GM19043 (cell line): ENCODE measurements around the gene OGA.

ENCODE experiments used
- ATAC-seq: cut with Tn5 transposase; IDR thresholded peaks from one replicate; pipeline ENCODE4 v1.9.1; 2021; ENCODE audit warnings: low read depth; ENCODE audit not compliant: unreplicated experiment

The OGA gene

DNA sequence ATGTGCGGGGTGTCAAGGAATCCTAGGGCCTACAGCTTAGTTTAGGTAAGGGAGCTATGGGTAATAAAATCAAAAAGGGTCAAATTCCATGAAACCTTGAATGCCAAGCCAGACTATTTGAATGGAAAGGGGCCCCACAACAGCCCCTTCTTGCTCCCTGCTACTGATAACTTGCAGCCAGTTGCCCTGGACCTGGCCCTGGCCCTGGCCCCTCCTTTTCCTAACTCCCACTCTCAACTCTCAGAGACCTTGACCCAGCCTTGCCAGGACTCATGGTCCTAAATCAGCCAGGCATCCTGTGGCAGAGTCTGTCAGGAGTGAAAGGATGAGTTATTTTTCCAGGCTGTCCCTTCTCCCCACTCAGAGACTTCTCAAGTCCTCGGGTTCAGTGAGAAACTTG is 19.5 kb upstream of the OGA start:
- no peak for ATAC-seq

DNA sequence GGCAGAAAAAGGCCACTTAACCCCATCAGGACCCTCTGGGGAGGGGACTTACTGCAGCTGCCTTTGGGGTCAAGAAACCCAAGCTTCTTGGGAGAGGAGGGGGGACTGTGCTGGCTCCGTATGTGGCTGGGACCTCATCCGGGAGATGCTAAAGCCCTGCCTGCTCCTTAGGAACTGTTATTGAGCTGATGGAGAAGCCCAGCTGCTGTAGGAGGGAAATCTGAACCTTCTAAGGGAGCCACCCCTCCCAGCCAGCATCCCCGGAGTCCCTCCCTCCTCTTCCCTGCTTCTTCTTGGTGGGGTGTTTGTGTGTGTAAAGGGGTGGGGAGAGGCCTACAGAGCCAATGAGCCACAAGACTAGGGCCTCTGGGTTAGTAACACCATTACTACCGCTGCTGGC is 17.1 kb upstream of the OGA start:
- no peak for ATAC-seq

DNA sequence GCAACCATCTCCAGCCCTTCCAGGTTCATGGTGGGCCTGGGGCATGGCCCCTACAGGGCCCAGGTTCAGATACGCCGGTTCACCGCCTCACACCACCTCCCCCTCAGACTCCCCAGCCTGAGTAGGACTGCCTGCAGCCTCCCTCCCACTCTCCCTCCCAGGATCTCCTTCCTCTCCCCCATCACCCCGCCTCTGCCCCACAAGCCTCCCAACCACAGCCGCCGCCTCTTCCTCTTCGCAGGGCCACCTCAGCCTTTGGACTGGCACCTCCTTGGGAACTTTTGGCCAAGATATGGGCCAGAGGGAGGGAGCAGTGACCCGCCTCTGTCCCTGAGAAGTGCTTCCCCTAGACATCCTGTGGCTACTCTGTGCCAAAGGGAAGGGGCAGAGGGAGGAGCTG is 16.1 kb upstream of the OGA start:
- no peak for ATAC-seq

DNA sequence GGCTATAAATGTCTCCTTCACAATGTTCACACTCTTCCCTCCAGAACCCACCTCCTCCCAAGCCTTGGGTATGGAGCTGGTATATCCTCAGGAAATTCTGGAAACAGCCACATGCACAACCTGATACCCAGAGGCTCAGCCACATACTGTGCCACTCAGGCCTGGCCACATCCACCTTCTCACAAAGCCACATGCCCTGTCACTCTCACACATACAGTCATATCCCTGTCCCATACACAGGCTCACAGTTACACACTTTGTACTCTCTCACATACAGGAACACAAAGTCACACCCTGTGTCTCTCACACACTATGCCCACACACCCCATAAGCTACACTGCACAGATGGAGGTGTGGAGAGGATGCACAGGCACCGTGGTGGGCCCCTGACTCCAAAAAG is 15.2 kb upstream of the OGA start:
- ATAC-seq: no peak

DNA sequence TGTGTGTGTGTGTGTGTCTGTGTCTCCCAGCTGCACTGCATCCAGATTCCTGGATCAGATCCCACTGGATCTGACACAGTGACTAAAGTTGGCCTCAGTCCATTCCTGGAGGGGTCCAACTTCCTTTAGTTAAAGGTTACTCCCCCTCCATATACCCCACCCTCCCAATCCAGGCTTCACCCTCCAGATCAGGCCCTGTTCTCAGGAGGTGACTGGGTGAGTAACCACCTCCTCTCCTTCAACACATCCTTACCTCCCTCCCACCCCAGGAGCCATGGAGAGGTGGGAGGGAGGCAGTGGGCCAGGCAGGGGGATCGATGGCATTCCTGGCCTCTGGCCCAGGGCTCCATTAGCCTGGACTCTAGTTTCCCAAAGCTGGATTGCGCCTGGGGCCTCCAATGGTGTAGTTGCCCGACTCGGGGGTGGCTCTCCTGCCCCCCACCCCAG is 14.1 kb upstream of the OGA start:
- ATAC-seq: no peak

DNA sequence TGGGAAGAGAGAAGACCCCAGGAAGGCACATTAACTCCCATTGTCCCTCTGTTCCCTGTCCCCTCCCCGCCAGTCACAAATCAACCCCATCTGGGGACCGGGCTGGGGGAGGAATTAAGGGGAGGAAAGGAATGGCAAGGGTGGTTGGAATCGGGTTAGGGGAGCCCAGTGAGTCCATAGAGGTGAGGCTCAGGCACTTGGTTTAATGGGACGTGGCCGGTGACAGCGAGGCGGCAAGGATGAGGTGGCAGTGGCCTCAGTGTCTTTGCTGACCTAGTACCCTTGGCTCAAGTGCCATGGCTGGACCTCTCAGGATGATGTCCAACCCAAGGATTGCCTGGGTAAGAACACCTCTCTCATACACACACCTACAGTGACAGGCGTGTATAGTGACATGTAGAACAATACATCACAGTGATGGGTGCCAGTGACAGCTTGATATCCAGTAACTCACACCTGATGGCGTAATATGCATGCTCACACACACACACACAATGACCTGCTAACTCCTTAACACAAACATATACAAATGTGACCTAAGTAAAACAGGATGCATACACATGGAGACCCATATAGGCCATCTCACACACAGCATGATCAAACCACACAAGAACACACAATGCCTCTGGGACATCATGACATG is 13.0 kb upstream of the OGA start:
- ATAC-seq: no peak

DNA sequence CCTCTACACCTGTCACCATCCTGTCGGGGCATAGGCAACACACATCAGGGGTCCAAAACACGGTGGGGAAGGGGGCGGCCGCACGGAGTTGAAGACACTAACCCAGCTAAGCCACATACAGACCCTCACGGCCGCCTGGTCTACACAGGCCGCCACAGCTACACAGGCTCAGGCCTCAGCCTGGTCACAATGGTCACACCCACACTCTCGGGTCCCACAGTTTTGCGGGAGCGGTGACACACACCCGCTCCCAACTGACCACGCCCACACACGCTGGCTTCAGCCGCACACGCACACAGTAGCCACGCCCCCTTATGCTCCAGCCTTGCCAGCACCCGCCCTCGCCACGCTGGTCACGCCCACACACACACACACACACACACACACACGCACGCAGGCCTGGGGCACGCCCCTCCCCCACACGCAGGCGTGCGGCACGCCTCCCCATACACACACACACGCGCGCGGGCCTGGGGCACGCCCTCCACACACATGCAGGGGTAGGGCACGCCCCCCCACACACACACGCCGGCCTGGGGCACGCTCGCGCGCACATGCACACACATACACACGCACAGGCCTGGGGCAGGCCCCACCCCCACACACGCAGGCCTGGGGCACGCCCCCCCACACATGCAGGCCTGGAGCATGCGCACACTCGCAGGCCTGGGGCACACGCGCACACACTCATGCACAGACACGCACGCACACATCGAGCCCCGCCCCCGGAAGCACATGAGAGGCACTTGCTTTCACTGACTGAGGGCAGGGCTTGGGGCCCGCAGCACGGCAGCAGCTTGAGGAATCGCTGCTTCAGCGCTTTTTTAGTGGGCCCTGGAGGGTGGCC is 12.3 kb upstream of the OGA start:
- ATAC-seq: peak; percentile 47

DNA sequence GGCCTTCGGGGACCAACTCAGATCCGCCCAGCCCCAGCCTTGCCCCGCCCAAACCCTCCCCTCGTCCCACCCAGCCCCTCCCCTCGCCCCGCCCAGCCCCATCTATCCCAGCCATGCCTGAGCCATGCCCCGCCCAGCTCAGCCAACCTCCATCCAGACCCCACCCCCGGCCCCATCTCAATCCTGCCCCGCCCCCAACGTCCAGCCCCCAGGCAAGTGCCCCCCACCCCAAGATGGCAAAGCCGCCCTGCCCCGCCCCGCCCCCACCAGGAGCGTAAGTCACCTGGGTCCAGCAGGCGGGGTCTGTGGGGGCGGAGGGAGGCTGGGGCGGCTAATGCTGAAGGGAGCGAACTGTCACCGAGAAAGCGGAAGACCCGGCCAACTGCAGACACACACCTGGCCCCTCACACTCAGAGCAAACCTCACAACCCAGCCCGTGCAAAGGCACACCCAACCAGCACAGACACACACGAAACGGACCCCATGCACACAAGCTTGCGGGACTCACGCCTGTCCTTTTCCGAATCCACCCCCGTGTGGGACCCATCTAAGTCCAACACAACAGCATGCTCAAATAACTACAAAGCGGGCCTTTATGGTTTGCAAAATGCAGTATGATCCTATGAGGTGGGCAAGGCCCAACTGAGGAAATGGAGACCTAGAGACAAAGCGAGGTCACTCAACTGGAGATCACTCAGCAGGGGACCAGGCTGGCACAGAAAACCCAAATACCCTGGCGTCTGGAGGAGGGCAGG is 11.5 kb upstream of the OGA start:
- peak; percentile 27 for ATAC-seq

DNA sequence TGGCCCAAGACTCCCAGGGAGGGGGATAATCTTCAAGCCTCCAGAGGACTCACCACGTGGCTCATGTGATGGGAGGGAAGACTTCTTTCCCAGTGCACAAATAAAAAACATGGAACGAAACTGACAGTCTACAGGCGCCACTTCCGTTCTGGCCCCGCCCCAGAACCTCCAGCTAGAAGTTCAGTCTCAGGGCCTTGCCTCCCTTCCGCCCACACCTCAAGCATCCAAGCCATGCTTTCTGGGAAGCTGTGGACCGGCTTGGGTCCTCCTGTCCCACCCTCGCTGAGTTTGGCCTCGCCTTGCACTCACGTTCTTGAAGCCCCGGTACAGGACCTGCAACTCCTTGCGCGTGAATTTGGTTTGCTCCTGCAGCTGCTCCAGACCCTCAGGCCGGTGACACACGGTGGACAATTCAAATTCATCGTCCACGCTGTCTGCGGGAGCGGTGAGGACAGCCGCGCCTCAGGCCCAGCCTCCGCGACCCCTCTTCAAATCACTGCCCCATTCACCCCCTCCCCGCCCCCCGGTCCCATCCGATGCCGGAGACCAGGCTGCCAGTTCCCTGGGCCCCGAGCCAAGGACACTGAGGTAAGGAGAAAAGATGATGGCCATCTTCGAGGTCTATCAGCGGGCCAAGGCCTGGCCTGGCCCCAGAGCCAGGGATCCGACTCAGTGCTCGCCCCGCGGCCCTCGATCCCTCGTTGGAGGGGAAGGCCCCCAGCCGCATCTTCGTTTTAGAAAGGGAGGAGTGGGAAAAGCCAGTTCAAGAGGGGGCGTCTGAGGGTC is 10.7 kb upstream of the OGA start:
- no peak for ATAC-seq

DNA sequence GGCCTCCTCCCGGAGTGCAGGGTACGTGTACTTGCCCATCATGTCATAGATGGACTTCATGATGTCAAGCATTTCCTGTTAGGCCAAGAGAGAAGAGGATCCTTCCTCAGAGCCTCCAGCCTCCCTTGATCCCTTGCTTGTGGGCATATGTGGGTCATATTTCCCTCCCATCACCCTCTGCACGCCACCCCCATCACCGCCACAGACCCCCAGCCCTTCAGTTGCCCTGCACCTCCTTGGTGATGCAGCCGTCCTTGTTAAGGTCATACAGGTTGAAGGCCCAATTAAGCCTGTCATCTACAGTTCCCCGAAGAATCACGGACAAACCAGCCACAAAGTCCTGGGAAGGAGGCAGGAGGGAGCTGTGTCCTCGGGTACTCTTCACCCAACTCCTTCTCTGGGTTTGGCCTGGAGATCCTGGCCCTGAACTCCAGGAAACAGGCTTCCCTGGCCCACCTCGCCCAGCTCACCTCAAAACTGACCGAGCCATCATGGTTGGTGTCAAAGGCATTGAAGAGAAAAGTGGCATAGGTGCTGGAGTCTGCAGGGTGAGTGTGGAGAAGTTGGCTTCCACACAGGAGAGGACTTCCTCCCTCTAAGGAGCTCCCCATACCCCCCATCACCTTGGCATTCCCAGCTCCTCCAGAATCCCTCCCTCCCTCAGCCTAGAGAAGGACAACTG is 9.8 kb upstream of the OGA start:
- ATAC-seq: no peak

DNA sequence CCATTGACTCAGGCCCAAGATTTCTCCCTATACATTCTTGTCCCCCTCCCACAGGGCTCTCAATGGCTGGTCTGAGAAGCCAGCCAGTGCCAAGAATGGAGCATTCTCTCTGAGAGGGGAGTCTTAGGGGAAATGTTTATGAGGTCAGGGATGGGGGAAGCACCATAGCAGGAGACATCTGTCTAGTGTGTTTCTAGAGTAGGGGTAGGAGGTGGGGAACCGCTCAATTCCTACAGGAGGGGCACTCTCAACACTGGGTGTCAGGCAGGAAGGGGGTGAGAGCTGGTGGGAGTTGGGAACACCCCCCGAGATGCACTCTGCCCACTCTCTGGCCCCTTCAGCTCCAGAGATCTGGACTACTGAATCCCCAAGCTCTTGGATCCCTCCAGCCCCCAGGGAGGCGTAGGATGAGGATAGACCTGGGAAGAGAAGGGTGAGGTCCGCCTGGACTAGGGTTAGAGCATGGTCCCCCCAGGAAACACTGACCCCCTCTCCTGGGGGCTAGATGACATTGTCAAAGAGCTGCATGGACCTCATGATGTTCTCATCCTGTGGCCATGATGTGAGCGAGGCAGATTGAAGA is 8.7 kb upstream of the OGA start:
- ATAC-seq: no peak

DNA sequence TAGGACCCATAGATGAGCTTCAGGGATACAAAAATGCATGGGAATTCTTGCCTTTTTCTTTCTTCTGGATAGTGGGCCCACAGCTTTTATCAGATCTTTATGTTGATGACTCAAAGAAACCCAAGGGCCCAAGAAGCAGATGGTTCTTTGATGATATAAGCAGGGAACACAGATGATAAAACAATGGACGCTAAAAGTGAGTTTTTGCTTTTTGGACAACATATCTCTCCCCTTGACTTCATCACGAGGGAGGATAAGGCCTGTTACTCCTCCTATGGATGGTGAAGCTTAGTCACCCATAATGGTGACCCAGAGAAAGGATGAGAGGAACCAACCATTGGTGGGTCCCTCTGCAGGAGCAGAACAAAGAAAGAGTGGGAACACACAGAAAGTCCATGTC is 6.5 kb upstream of the OGA start:
- ATAC-seq: no peak

DNA sequence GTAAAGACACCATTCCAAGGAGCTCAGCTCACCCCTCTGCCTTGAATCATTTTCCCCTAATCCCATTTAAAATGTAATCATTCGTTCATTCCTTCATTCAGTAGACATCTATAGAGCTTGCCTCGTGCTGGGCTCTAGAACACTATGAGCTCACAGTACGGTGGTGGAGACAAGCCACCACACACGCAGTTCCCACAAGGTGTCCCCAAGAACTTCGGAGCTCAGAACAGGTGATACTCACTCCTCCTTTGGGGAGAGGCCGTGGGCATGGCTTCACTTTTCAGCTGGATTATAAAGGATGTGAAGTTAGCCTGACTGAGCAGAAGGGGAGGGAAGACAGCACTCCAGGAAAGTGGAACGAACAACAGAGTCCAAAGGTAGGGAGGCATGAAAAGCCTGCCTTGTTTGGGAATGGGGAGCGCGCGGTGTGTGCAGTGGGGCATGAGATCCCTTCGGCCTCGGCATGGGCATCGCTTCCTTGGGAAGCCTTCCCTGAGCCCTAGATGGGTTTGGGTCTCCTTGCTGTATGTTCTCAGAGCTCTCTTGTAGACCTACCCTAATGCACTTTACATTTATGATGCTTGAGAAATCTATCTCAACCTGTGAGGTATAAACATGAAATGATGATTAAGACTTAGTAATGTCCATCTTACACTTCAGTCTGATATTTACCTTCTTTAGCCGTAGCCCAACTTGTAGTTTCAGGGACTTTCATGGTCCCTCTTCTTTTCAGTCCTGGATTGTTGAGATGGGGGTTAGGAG is 809 bp upstream of the OGA start:
- no peak for ATAC-seq

DNA sequence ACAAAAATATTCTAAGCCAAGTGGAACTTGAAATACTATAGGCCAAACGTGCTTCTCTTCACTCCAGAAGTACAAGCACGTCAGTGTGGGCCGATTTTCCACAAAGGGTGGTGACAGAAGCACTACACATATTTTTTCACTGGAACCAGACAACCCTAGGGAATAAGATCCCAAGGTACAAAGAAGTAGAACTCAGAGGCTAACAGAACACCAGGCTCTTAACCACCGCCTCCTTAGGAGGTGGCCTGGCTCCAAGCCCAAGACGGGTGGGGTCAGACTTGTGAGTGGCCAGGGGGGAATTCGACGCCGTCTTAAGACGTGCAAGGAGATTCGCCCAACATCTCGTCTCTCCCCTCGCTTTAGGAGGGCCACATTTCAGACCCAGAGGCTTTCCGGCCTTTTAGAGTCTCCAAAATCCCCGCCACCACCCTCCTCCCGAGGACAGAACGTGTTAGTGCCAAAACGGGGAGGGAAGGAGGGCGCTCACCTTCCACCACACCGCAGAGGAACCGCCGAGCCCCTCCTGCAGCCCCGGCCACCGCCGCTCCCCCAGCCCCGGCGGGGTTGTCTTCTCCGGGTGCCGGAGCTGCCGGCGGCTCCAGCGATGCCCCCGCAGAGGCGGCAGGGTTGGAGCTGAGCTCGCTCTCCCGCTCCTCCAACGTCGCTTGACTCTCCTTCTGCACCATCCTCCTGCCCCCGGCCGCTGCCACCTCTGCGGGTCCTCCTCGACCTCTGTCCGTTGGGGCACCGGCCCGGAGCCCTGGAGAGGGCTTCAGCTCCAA is 716 bp downstream of the OGA start:
- no peak for ATAC-seq

DNA sequence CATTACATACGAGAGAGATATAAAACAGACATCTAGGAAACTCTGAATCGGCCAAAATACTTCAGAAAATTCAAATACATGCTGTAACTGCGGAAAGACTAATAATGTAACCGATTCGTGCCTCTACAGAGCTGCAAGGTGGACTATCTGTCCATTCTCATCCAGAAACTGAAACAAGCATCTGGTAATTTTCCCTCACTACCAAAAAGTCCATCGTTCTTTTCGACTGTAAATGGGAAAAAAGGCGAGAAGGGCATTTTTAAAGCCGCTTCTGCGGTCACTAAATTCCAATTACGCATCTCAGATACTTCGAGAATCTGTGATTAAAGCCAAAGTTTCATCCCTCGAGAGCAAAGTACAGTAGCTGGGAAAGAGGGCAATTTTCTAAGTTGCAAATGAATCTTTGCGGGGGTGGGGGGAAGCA is 1.3 kb downstream of the OGA start:
- ATAC-seq: no peak

DNA sequence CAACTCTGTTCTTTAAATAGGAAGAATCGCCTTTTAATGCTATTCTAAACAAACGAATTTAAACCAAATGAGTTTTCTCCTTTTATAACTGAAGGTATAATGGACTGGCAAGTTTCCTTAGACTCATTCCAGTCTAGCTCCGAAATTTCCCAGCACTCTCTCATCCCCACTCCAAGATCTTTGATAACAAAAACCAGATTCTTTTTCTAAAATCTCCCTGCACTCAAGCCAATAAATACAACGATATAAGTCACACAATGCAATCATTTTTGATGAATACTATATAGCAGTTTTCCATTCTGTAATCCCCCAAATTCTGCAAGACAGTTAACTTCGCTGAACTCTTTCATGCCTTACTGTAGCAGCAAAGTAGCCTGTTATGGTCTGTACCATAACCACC is 1.9 kb downstream of the OGA start:
- no peak for ATAC-seq

DNA sequence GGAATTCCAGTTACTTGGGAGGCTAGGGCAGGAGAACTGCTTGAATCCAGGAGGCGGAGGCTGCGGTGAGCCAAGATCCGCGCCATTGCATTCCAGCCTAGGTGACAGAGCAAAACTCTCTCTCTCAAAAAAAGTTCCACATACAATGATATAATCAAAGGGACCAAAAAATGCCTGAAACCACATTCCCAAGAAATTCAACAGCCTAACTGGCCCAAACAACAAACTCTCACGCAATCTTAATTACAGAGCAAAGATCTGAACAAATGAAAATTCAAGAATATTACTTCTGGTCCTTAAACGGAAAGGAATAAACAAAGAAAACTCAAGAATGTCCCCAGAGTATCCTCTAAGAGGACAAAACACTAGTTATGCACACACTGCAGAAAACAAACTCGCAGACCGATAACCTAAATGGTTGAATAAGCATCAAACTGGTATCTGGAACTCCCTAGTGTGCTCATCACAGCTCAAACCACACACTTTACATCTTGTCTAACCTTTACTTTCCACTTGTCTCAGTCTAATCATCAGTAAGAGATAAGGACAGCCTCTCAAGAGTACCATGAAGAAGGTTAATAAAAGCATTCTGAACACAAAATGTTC is 3.7 kb downstream of the OGA start:
- no peak for ATAC-seq

DNA sequence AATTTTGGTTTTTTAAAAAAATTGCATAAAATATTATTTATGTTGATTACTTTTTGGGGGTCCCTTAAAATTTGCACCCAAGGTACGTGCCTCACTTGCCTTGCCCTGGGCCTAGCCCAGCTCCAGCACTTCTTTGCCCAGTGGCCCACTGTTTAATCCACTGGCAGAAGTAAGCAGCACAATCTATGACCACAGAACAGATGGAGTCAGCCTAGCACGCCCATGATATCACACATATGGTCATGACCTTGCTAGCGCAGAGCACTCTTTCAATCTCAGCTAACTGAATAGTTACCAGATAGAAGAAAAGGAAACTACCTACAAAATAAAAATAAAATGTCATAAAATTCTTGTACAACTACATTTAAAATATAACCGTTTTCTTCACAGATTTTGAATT is 5.6 kb downstream of the OGA start:
- ATAC-seq: no peak
